Measurements from ENCODE around the gene CD300LF.

Gene CD300LF

DNA sequence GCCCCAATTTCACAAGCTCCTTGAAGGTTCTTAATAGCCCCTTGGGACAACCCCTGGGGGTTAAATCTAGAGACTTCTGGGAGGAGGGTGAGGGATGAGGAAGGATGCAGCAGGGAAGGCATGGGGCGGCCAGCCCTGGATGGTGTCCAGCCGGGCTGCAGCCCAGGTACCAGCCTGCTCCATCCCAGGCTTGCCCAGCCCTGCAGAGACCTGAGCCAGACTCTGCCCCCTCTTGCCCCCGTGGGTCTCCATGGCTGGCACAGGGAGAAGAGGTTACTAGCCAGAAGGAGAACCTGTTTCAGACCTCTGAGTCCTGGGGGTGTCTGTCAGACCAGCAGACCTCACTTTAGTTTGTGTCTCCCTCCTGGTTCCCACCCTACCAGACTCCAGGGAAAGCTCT, 44.2 kb upstream of the CD300LF start:
- Histone ChIP-seq H3K9me3 (no peaks in the 10 kb centered on the region), H4K20me1 (peaks cover 100% of the 10 kb centered on the region), H3K4me2 (peak overlapping the region; percentile 87), H3K4me1 (peaks cover 89% of the 10 kb centered on the region), H3K27me3 (no peaks in the 10 kb centered on the region), H3K36me3 (peaks cover 7% of the 10 kb centered on the region), H3K27ac (no peak overlapping the region), H3K9ac (no peak overlapping the region), H3K4me3 (no peak overlapping the region)
- no peak for TF ChIP-seq Cebpa-rat (IDR thresholded peaks at IDR 0.05)

DNA sequence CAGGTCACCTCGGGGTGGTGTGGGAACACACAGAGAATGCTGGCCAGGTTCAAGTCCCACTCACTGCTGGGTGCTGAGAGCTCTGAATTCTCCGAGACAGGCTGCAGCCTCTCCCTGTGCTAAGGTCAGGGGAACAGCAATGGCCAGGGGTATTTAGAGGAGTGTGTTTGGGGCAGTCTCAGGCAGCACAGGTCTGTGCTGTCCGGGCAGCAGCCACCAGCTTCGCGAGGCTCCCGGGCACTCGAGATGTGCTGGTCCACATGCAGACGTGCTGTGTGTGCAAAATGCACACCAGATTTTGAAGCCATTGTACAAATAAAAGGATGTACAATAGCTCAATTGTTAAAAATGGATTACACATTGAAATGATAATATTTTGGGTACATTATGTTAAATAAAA, 42.8 kb upstream of the CD300LF start:
- H3K27me3 ChIP-seq: 0 out of 2 replicates have a peak, but pooled peaks cover 3% of the 10 kb centered on the region
- H3K27ac ChIP-seq: no peak overlapping the region
- no peak overlapping the region for H3K9ac ChIP-seq
- peaks cover 88% of the 10 kb centered on the region for H3K4me1 ChIP-seq
- no peaks in the 10 kb centered on the region for H3K9me3 ChIP-seq
- 0 out of 2 replicates have a peak overlapping the region, but pooled peaks have one; percentile 0 for H3K4me2 ChIP-seq
- no peak overlapping the region for H3K4me3 ChIP-seq
- H3K36me3 ChIP-seq: peaks cover 7% of the 10 kb centered on the region; the same call in 1 of the 2 replicates
- H4K20me1 ChIP-seq: peaks cover 100% of the 10 kb centered on the region
- TF ChIP-seq Cebpa-rat (IDR thresholded peaks at IDR 0.05): no peak

DNA sequence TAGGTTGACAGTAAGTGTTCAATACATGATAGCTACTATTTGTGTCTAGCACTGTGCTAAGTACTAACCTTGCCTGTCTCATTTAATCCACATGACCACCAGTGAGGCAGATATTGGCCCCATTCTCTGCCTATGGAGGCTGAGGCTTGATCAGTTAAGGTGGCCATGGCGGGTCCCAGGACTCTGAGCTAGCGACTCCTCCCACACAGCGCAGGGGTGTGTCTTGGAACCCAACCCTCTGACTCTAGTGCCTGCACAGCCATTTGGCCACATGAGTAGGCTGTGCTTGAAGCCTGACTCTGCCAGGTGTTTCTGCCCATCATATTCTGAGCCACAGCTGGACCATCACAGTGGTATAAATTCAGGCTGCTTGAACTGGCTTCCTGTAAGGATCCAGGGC, 42.1 kb upstream of the CD300LF start:
- TF ChIP-seq Cebpa-rat (IDR thresholded peaks at IDR 0.05): no peak
- no peaks in the 10 kb centered on the region for H3K9me3 ChIP-seq
- H3K9ac ChIP-seq: no peak overlapping the region
- H3K4me1 ChIP-seq: peaks cover 88% of the 10 kb centered on the region
- H4K20me1 ChIP-seq: peaks cover 100% of the 10 kb centered on the region
- no peak overlapping the region for H3K27ac ChIP-seq
- 0 out of 2 replicates have a peak overlapping the region, but pooled peaks have one; percentile 0 for H3K4me2 ChIP-seq
- peaks cover 10% of the 10 kb centered on the region; the same call in 1 of the 2 replicates for H3K27me3 ChIP-seq
- H3K4me3 ChIP-seq: no peak overlapping the region
- H3K36me3 ChIP-seq: peaks cover 7% of the 10 kb centered on the region; the same call in 1 of the 2 replicates

DNA sequence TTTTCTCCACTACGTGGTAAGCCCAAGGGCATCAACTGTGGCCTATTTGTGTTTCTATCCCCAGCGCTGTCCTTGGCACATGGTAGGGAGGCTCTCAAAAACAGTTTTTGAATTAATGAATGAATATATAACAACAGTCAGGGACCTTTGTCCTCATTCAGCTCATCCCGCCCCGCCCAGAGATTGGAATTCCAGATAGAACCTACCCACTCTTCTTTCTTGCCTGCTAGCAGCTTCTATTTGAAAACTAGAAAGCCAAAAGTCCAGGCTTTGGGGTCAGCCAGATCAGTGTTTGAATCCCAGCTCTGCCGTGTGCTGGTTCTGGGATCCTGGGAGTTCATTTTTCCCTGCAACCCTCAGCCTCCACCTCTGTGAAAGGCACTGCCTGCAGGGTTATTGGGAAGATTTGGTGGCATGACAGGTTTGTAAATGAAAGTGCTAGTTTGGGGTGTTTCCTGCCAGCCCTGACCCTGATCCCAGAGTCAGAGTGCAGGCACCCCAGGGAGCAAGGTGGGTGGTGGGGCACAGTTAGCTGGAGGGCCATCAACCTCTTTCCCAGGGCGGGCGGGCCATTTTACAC, 40.2 kb upstream of the CD300LF start:
- Histone ChIP-seq H4K20me1 (peaks cover 94% of the 10 kb centered on the region), H3K4me3 (no peak overlapping the region)
- TF ChIP-seq Cebpa-rat (IDR thresholded peaks at IDR 0.05): no peak

DNA sequence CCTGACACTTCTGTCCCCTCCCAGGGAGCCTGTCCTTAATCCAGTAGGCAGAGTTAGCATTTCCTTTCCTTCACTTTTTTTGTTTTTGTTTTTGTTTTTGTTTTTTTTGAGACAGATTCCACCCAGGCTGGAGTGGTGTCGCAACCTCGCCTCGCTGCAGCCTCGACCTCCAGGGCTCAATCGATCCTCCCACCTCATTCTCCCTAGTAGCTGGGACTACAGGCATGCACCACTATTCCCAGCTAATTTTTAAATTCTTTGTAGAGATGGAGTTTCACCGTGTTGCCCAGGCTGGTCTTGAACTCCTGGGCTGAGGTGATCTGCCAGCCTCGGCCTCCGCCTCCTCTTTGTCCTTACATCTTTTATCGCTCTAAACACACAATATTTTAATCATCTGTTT, 39.7 kb upstream of the CD300LF start:
- H3K36me3 ChIP-seq: peaks cover 7% of the 10 kb centered on the region; the same call in 1 of the 2 replicates
- peaks cover 18% of the 10 kb centered on the region; the same call in 1 of the 2 replicates for H3K27me3 ChIP-seq
- no peak overlapping the region for H3K9ac ChIP-seq
- no peak for TF ChIP-seq Cebpa-rat (IDR thresholded peaks at IDR 0.05)
- peak overlapping the region; percentile 51; the same call in 1 of the 2 replicates for H3K4me2 ChIP-seq
- H3K9me3 ChIP-seq: no peaks in the 10 kb centered on the region
- H3K4me1 ChIP-seq: peaks cover 80% of the 10 kb centered on the region
- H3K4me3 ChIP-seq: no peak overlapping the region
- H4K20me1 ChIP-seq: peaks cover 89% of the 10 kb centered on the region
- no peak overlapping the region for H3K27ac ChIP-seq

More for the DNA sequence above, 40.2 kb upstream of the CD300LF start:
- Histone ChIP-seq H3K9me3 (no peaks in the 10 kb centered on the region), H3K4me2 (no peak overlapping the region), H3K36me3 (peaks cover 7% of the 10 kb centered on the region; the same call in 1 of the 2 replicates), H3K27me3 (peaks cover 18% of the 10 kb centered on the region; the same call in 1 of the 2 replicates), H3K27ac (no peak overlapping the region), H3K9ac (no peak overlapping the region), H3K4me1 (peaks cover 80% of the 10 kb centered on the region)

DNA sequence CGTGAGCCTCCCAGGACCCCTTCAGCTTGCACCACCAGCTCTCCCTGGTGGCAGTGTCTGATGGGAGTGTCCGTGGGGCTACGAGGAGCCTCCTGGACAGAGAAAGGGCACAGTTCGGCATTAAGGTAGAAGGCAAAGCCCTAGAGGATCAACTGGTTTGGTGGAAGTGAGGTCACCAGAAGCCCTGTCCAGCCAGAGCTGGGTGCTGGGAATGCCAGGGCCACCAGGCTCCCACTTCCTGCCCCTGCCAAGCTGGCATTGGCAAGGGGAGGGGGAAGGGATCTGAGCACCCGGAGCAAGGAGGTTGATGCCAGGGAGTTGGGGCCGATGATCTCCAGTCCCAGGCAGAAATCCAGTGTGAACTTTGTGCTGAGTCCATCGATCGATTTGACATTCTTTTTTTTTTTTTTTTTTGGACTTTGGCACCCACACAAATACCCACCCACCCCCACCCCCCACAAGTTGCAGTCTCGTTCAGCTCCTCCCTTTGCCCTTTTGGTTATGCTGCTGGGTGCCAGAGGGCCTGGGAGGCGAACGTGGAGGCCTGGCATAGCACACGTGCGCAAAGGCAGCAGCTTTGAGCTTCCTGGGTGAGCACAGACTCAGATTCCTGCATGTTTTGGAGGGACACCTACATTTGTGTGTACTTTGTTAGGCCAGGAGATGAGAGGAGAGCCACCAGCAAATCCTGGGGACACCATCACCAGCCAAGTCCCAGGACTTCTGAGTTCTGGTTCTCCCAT, 37.8 kb upstream of the CD300LF start:
- H4K20me1 ChIP-seq: peaks cover 70% of the 10 kb centered on the region
- H3K27me3 ChIP-seq: peaks cover 28% of the 10 kb centered on the region; the same call in 1 of the 2 replicates
- H3K9me3 ChIP-seq: no peaks in the 10 kb centered on the region
- no peak overlapping the region for H3K27ac ChIP-seq
- H3K9ac ChIP-seq: peak overlapping the region; percentile 93
- peaks cover 79% of the 10 kb centered on the region for H3K4me1 ChIP-seq
- peaks cover 7% of the 10 kb centered on the region; the same call in 1 of the 2 replicates for H3K36me3 ChIP-seq
- peak overlapping the region; percentile 100 for H3K4me2 ChIP-seq
- peak overlapping the region; percentile 96 for H3K4me3 ChIP-seq
- TF ChIP-seq Cebpa-rat (IDR thresholded peaks at IDR 0.05): no peak

DNA sequence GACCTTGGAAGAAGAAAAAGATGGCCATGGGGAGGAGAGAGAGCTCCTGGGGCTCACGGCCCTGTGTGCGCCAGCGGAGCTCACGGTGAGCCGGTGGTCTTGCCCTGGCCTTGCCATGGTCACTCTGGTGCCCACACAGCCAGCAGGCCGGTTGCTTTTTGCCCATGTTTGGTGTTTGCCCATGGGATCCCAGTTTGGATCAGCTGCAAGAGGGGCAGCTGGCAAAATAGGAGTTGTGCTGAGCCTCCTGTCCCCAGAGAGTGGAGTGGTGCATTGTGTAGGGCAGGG, 37.3 kb upstream of the CD300LF start:
- Histone ChIP-seq H3K36me3 (peaks cover 7% of the 10 kb centered on the region; the same call in 1 of the 2 replicates), H3K4me1 (peaks cover 79% of the 10 kb centered on the region), H3K27me3 (peaks cover 31% of the 10 kb centered on the region; the same call in 1 of the 2 replicates), H3K9ac (peak overlapping the region; percentile 93), H4K20me1 (peaks cover 64% of the 10 kb centered on the region), H3K27ac (no peak overlapping the region), H3K9me3 (no peaks in the 10 kb centered on the region), H3K4me2 (peak overlapping the region; percentile 100), H3K4me3 (peak overlapping the region; percentile 96)
- TF ChIP-seq Cebpa-rat (IDR thresholded peaks at IDR 0.05): no peak

DNA sequence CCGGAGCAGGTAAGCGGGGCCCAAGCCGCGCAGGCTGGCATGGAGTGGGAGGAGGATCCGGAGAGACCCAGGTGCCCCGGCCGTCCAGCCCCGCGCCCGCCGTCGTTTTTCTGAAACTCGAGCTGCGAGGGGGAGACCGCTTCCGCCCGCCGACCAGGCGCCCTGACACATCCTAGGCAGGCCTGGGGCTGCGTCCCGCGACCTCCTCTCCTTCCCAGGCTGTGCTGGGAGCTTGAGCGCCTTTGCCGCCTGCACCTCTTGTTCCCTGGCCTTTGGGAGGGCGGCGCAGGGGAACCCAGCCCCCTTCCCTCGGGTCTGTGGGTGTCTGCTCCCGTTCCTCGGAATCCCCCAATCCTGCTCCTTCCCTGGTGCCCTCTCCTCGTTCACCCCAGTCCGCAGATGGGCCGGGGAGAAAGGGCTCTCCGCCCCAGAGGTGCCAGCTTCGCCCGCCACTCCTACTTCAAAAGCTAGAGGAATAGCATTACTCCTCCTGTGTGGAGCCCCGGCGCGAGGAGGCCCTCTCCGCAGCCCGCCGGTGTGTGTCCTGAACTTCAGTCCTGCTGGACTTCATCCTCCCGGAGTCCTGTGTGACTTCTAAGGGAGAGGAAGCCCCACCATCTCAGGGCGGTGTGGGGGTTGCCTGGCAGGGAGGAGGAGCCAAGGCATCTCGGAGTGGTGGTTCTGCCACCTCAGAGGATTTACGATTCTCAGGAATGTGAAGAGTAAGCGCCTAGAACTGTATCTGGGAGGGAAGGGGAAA, 36.7 kb upstream of the CD300LF start:
- Histone ChIP-seq H3K36me3 (peaks cover 7% of the 10 kb centered on the region; the same call in 1 of the 2 replicates), H3K27me3 (peaks cover 31% of the 10 kb centered on the region; the same call in 1 of the 2 replicates), H3K4me1 (peaks cover 79% of the 10 kb centered on the region), H3K4me2 (peak overlapping the region; percentile 100), H3K4me3 (peak overlapping the region; percentile 96), H3K27ac (peak overlapping the region; percentile 89), H4K20me1 (peaks cover 59% of the 10 kb centered on the region), H3K9me3 (no peaks in the 10 kb centered on the region), H3K9ac (peak overlapping the region; percentile 93)
- no peak for TF ChIP-seq Cebpa-rat (IDR thresholded peaks at IDR 0.05)

DNA sequence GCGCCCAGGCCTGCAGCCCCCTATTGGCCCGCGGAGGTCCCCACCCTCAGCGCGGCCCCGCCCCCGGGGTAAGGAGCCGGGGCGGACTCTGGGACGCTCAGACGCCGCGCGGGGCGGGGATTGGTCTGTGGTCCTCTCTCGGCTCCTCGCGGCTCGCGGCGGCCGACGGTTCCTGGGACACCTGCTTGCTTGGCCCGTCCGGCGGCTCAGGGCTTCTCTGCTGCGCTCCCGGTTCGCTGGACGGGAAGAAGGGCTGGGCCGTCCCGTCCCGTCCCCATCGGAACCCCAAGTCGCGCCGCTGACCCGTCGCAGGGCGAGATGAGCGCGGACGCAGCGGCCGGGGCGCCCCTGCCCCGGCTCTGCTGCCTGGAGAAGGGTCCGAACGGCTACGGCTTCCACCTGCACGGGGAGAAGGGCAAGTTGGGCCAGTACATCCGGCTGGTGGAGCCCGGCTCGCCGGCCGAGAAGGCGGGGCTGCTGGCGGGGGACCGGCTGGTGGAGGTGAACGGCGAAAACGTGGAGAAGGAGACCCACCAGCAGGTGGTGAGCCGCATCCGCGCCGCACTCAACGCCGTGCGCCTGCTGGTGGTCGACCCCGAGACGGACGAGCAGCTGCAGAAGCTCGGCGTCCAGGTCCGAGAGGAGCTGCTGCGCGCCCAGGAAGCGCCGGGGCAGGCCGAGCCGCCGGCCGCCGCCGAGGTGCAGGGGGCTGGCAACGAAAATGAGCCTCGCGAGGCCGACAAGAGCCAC, 36.0 kb upstream of the CD300LF start, which contains the start of gene NHERF1:
NHERF1 (plus strand) TSS at position 100 of the 750 bp plus-strand sequence; CDS start at position 319, 219 bp downstream.
- Histone ChIP-seq H4K20me1 (peaks cover 52% of the 10 kb centered on the region), H3K9me3 (no peaks in the 10 kb centered on the region), H3K27ac (peak within 1 kb of the TSS; percentile 89), H3K9ac (peak within 1 kb of the TSS; percentile 93), H3K4me3 (peak within 1 kb of the TSS; percentile 96), H3K27me3 (peaks cover 31% of the 10 kb centered on the region; the same call in 1 of the 2 replicates), H3K4me2 (peak within 1 kb of the TSS; percentile 100), H3K36me3 (peaks cover 7% of the 10 kb centered on the region; the same call in 1 of the 2 replicates), H3K4me1 (peaks cover 79% of the 10 kb centered on the region)
- no peak for TF ChIP-seq Cebpa-rat (IDR thresholded peaks at IDR 0.05)
